DMS153 (cell line): ENCODE data around the gene GLT8D2.
"Not testable (repeated sequence)": the region's sequence is repeated elsewhere in the genome, so short reads cannot be mapped to it uniquely, and the experiment has no call there.

Experiments used
- DNase-seq: peaks from one replicate; lab custom pipeline; 2025; lab: John Stamatoyannopoulos, UW

Gene GLT8D2

GRCh38 chr12:104050436-104050835 lies 449 bp upstream of the GLT8D2 start:
- no peak for DNase-seq

- DNase-seq: no peak
Observed at GRCh38 chr12:104049278-104049902, 597 bp downstream of the GLT8D2 start.

GRCh38 chr12:104048811-104049210 lies 1.2 kb downstream of the GLT8D2 start:
- no peak for DNase-seq

GRCh38 chr12:104048162-104048561 lies 1.8 kb downstream of the GLT8D2 start:
- DNase-seq: no peak

- DNase-seq: no peak
Observed at GRCh38 chr12:104046306-104046705, 3.7 kb downstream of the GLT8D2 start.

GRCh38 chr12:104044158-104044557 lies 5.8 kb downstream of the GLT8D2 start:
- DNase-seq: no peak

GRCh38 chr12:104042580-104042979 lies 7.4 kb downstream of the GLT8D2 start:
- DNase-seq: no peak

GRCh38 chr12:104039769-104040168 lies 10.2 kb downstream of the GLT8D2 start:
- DNase-seq: not testable (repeated sequence)

- not testable (repeated sequence) for DNase-seq
Observed at GRCh38 chr12:104036143-104036542, 13.8 kb downstream of the GLT8D2 start.

GRCh38 chr12:104030596-104030995 lies 19.4 kb downstream of the GLT8D2 start:
- DNase-seq: not testable (repeated sequence)

- DNase-seq: no peak
Observed at GRCh38 chr12:104026841-104027599, 23.0 kb downstream of the GLT8D2 start.

- no peak for DNase-seq
Observed at GRCh38 chr12:104025771-104026170, 24.2 kb downstream of the GLT8D2 start.

GRCh38 chr12:104024348-104024747 lies 25.6 kb downstream of the GLT8D2 start:
- DNase-seq: no peak

- no peak for DNase-seq
Observed at GRCh38 chr12:104023710-104024109, 26.3 kb downstream of the GLT8D2 start.

GRCh38 chr12:104022786-104023185 lies 27.2 kb downstream of the GLT8D2 start:
- DNase-seq: no peak

- DNase-seq: not testable (repeated sequence)
Observed at GRCh38 chr12:104021862-104022261, 28.1 kb downstream of the GLT8D2 start.

GRCh38 chr12:104012331-104012730 lies 37.7 kb downstream of the GLT8D2 start:
- no peak for DNase-seq

- no peak for DNase-seq
Observed at GRCh38 chr12:104011253-104011652, 38.7 kb downstream of the GLT8D2 start.

GRCh38 chr12:104010606-104011169 lies 39.3 kb downstream of the GLT8D2 start:
- DNase-seq: no peak

GRCh38 chr12:104010121-104010520 lies 39.9 kb downstream of the GLT8D2 start:
- DNase-seq: no peak

- no peak for DNase-seq
Observed at GRCh38 chr12:104006929-104007328, 43.1 kb downstream of the GLT8D2 start.

GRCh38 chr12:104003596-104003995 lies 46.4 kb downstream of the GLT8D2 start:
- no peak for DNase-seq

GRCh38 chr12:104002686-104003085 lies 47.3 kb downstream of the GLT8D2 start:
- DNase-seq: no peak
